Loucy (cell line): Measurements from ENCODE around the gene RYR2.

Source experiments
- H2AFZ ChIP-seq: fragments of 200-600 bp; sonication (generic); 2 replicates; pipeline ENCODE4 v1.6.0; 2016; ENCODE audit warnings: antibody characterized with exemption, mild to moderate bottlenecking, low read length, moderate library complexity
- H3F3A ChIP-seq: fragments of 200-600 bp; 2 replicates; pipeline ENCODE4 v1.6.0; 2016; ENCODE audit warnings: antibody characterized with exemption, low read depth, mild to moderate bottlenecking
- H3K27me3 ChIP-seq: fragments of 200-600 bp; sonication (generic); 2 replicates; pipeline ENCODE4 v1.6.1; 2014; ENCODE audit warnings: low read length, mild to moderate bottlenecking; ENCODE audit not compliant: insufficient read depth, poor library complexity, severe bottlenecking
- H3K36me3 ChIP-seq: fragments of 200-600 bp; sonication (generic); 2 replicates; pipeline ENCODE4 v1.6.1; 2016; ENCODE audit warnings: low read length; ENCODE audit not compliant: insufficient read depth
- H3K4me1 ChIP-seq: fragments of 200-600 bp; sonication (generic); 2 replicates; pipeline ENCODE4 v1.5.1; 2014; ENCODE audit warnings: low read length, mild to moderate bottlenecking; ENCODE audit not compliant: insufficient read depth, poor library complexity, severe bottlenecking
- H3K4me2 ChIP-seq: fragments of 200-600 bp; sonication (generic); 2 replicates; pipeline ENCODE4 v1.6.0; 2014; ENCODE audit warnings: antibody characterized with exemption, low read length, low read depth, mild to moderate bottlenecking; ENCODE audit not compliant: poor library complexity, severe bottlenecking
- H3K4me3 ChIP-seq: fragments of 200-600 bp; sonication (generic); 2 replicates; pipeline ENCODE4 v1.5.1; 2014; ENCODE audit warnings: low read length, mild to moderate bottlenecking, mixed read lengths; ENCODE audit not compliant: poor library complexity, severe bottlenecking
- H3K79me2 ChIP-seq: fragments of 200-600 bp; sonication (generic); 2 replicates; pipeline ENCODE4 v1.6.1; 2014; ENCODE audit warnings: low read length; ENCODE audit not compliant: insufficient read depth
- H3K9ac ChIP-seq: fragments of 200-600 bp; sonication (generic); 2 replicates; pipeline ENCODE4 v1.6.0; 2014; ENCODE audit warnings: mild to moderate bottlenecking, low read depth, low read length, moderate library complexity; ENCODE audit not compliant: poor library complexity, severe bottlenecking
- H3K9me2 ChIP-seq: fragments of 200-600 bp; sonication (generic); replicated peaks from 2 replicates; pipeline ENCODE4 v1.6.1; 2016; ENCODE audit warnings: low read depth, low read length, mixed read lengths
- H3K9me3 ChIP-seq: fragments of 200-600 bp; sonication (generic); 2 replicates; pipeline ENCODE4 v1.6.1; 2014; ENCODE audit warnings: mild to moderate bottlenecking, antibody characterized with exemption, low read length, low read depth; ENCODE audit not compliant: insufficient read depth
- H4K20me1 ChIP-seq: fragments of 200-600 bp; sonication (generic); 2 replicates; pipeline ENCODE4 v1.6.0; 2014; ENCODE audit warnings: antibody characterized with exemption, low read length, mild to moderate bottlenecking; ENCODE audit not compliant: insufficient read depth, poor library complexity, severe bottlenecking
- CTCF ChIP-seq: fragments of 200-600 bp; sonication (generic); conservative IDR thresholded peaks from 2 replicates; pipeline ENCODE4 v1.5.1; 2014; ENCODE audit warnings: mild to moderate bottlenecking, antibody characterized with exemption, low read length
- EZH2phosphoT487 ChIP-seq: fragments of 200-600 bp; IDR thresholded peaks from 2 replicates; pipeline ENCODE4 v1.6.1; 2018; ENCODE audit warnings: antibody characterized with exemption, mild to moderate bottlenecking, moderate library complexity, borderline replicate concordance

Gene RYR2

GRCh38 chr1:237007147-237007881 is 34.7 kb upstream of the RYR2 start:
- Histone ChIP-seq H3K4me2 (no peak overlapping the region), H3K9me2 (no peaks in the 10 kb centered on the region), H3K9ac (no peak overlapping the region), H3K9me3 (no peaks in the 10 kb centered on the region), H3K4me3 (no peak overlapping the region), H3K36me3 (no peaks in the 10 kb centered on the region), H3F3A (no peaks in the 10 kb centered on the region), H2AFZ (no peak overlapping the region), H3K27me3 (no peaks in the 10 kb centered on the region), H3K79me2 (no peaks in the 10 kb centered on the region), H4K20me1 (no peaks in the 10 kb centered on the region), H3K4me1 (no peaks in the 10 kb centered on the region)
- TF ChIP-seq EZH2phosphoT487 (no peak), CTCF (no peak)

GRCh38 chr1:237009611-237010010 is 32.4 kb upstream of the RYR2 start:
- Histone ChIP-seq H3K79me2 (no peaks in the 10 kb centered on the region), H3K36me3 (no peaks in the 10 kb centered on the region), H3F3A (no peaks in the 10 kb centered on the region), H3K9me2 (no peaks in the 10 kb centered on the region), H3K9me3 (no peaks in the 10 kb centered on the region), H3K27me3 (no peaks in the 10 kb centered on the region), H2AFZ (no peak overlapping the region), H3K4me3 (no peak overlapping the region), H4K20me1 (no peaks in the 10 kb centered on the region), H3K4me1 (no peaks in the 10 kb centered on the region), H3K4me2 (no peak overlapping the region), H3K9ac (no peak overlapping the region)
- TF ChIP-seq EZH2phosphoT487 = no peak
- no peak for TF ChIP-seq CTCF

- H3K27me3 ChIP-seq = no peaks in the 10 kb centered on the region
- TF ChIP-seq EZH2phosphoT487 (no peak), CTCF (no peak)
Observed at GRCh38 chr1:237011432-237011831, 30.6 kb upstream of the RYR2 start.

More at GRCh38 chr1:237011432-237011831, 30.6 kb upstream of the RYR2 start:
- Histone ChIP-seq H3K79me2 (no peaks in the 10 kb centered on the region), H3K9me3 (no peaks in the 10 kb centered on the region), H3K36me3 (no peaks in the 10 kb centered on the region), H4K20me1 (no peaks in the 10 kb centered on the region), H2AFZ (no peak overlapping the region), H3F3A (no peaks in the 10 kb centered on the region), H3K4me1 (no peaks in the 10 kb centered on the region), H3K4me2 (no peak overlapping the region), H3K9ac (no peak overlapping the region), H3K9me2 (no peaks in the 10 kb centered on the region), H3K4me3 (no peak overlapping the region)
